ENCODE data around the gene CTDSPL.

CTDSPL gene

GRCh38 chr3:37952564-37952963 lies 90.9 kb downstream of the CTDSPL start:
- no peak for DNase-seq (ENCODE audit: low read depth)
- H3K4me3 ChIP-seq (ENCODE audit: low read length) = no peak overlapping the region
- no peak for TF ChIP-seq CTCF (IDR thresholded peaks at IDR 0.05; ENCODE audit: insufficient read depth, low read depth, low read length, missing control alignments)

DNA sequence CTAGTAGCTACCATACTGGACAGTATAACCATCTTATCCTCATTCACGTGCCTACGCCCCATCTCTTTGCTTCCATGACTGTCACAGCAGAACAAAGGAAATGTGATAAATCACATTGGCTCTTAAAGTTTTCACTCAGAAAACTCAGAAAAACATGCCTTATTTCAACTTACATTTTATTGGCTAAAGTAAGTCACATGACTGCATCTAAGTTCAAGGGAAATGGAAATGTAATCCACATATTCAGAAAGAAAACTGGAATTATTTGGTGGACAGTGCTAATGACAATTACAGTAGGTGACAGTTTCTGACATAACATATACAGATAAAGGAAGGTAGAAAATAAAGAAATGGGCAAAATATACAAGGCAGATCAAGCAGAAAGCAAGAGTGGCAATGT lies 91.5 kb downstream of the CTDSPL start:
- H3K4me3 ChIP-seq (ENCODE audit: low read length) = no peak overlapping the region
- no peak for TF ChIP-seq CTCF (IDR thresholded peaks at IDR 0.05; ENCODE audit: insufficient read depth, low read depth, low read length, missing control alignments)
- no peak for DNase-seq (ENCODE audit: low read depth)

DNA sequence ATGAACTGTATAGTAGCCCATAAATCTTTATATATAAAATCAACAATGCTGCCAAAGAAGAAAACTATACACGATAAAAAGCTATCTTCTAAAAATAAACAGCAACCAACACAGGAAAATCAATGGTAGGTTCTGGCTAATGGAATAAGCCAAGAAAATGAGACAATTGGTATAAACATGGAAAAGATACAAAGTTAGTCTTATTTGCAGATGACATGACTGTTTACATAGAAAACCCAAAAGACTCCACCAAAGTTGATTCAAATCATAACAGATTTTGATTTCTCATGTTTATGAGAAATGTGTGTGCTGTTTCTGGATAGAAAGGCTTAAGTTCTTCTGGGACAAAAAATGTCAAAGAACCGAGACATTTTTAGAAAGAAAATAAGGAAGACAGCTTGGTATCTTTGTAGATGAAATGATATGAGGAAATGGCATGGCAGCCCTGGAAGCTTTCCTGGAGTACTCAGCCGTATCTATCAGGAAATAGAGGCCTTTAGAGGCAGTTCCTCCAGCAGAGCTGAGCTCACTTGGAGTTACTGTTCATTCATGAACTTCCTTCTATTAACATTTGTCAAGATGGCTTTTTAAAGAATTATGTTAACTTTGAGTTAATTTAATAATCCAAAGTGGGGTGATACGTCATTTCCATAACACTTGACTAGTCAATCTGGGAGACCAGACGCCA lies 92.2 kb downstream of the CTDSPL start:
- no peak overlapping the region for H3K4me3 ChIP-seq (ENCODE audit: low read length)
- TF ChIP-seq CTCF (IDR thresholded peaks at IDR 0.05; ENCODE audit: insufficient read depth, low read depth, low read length, missing control alignments) = no peak
- DNase-seq (ENCODE audit: low read depth) = no peak

- no peak for DNase-seq (ENCODE audit: low read depth)
- no peak overlapping the region for H3K4me3 ChIP-seq (ENCODE audit: low read length)
- TF ChIP-seq CTCF (IDR thresholded peaks at IDR 0.05; ENCODE audit: insufficient read depth, low read depth, low read length, missing control alignments) = no peak
Measured at GRCh38 chr3:37954881-37955280, 93.2 kb downstream of the CTDSPL start.

GRCh38 chr3:37955918-37956707 lies 94.4 kb downstream of the CTDSPL start:
- no peak overlapping the region for H3K4me3 ChIP-seq (ENCODE audit: low read length)
- no peak for TF ChIP-seq CTCF (IDR thresholded peaks at IDR 0.05; ENCODE audit: insufficient read depth, low read depth, low read length, missing control alignments)
- DNase-seq (ENCODE audit: low read depth) = no peak

GRCh38 chr3:37956723-37957538 lies 95.3 kb downstream of the CTDSPL start:
- TF ChIP-seq CTCF (IDR thresholded peaks at IDR 0.05; ENCODE audit: insufficient read depth, low read depth, low read length, missing control alignments) = no peak
- no peak for DNase-seq (ENCODE audit: low read depth)
- H3K4me3 ChIP-seq (ENCODE audit: low read length) = no peak overlapping the region
